Measurements from ENCODE around the gene RAD18.

DNA sequence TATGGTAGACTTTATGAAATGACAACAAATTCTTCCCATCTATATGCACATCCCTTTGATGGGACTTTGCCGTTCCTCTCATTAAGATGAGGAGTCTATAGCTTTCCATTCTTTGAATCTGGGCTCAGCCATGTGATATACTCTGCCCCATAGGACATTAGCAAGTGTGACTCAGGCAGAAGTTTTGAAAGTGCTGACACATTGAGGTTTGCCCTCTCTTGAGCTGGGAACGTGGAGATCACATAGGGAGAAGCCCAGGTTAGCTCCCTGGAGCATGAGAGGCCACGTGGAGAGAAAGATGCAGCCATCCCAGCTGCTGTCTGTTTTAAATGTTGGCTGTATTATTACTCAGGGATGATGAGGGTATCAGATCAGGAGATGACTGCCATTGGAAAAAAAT lies 126.1 kb downstream of the RAD18 start:
- TF ChIP-seq, protein P1, sequence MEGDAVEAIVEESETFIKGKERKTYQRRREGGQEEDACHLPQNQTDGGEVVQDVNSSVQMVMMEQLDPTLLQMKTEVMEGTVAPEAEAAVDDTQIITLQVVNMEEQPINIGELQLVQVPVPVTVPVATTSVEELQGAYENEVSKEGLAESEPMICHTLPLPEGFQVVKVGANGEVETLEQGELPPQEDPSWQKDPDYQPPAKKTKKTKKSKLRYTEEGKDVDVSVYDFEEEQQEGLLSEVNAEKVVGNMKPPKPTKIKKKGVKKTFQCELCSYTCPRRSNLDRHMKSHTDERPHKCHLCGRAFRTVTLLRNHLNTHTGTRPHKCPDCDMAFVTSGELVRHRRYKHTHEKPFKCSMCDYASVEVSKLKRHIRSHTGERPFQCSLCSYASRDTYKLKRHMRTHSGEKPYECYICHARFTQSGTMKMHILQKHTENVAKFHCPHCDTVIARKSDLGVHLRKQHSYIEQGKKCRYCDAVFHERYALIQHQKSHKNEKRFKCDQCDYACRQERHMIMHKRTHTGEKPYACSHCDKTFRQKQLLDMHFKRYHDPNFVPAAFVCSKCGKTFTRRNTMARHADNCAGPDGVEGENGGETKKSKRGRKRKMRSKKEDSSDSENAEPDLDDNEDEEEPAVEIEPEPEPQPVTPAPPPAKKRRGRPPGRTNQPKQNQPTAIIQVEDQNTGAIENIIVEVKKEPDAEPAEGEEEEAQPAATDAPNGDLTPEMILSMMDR (IDR thresholded peaks at IDR 0.05): no peak
- TF ChIP-seq POLR2A (IDR thresholded peaks at IDR 0.05) (no peak), EP300 (IDR thresholded peaks at IDR 0.05) (no peak)
